HG03103 (cell line): ENCODE results near the gene TAF10.

ENCODE experiments used
- ATAC-seq: cut with Tn5 transposase; IDR thresholded peaks from one replicate; pipeline ENCODE4 v1.9.1; 2021; ENCODE audit warnings: low read depth; ENCODE audit not compliant: unreplicated experiment

The TAF10 gene

GRCh38 chr11:6610591-6610990 is 1.4 kb downstream of the TAF10 start:
- no peak for ATAC-seq

- ATAC-seq: no peak
Measured at GRCh38 chr11:6609502-6610015, 2.5 kb downstream of the TAF10 start.

GRCh38 chr11:6608726-6609501 is 3.1 kb downstream of the TAF10 start:
- ATAC-seq: no peak

- ATAC-seq: no peak
Measured at GRCh38 chr11:6608011-6608410, 4.0 kb downstream of the TAF10 start.

GRCh38 chr11:6607190-6607795 is 4.7 kb downstream of the TAF10 start:
- no peak for ATAC-seq

- ATAC-seq: peak; percentile 40
Measured at GRCh38 chr11:6606471-6607189, 5.4 kb downstream of the TAF10 start.

- ATAC-seq: no peak
Measured at GRCh38 chr11:6604790-6605189, 7.2 kb downstream of the TAF10 start.

GRCh38 chr11:6604081-6604626 is 7.9 kb downstream of the TAF10 start:
- ATAC-seq: peak; percentile 34

GRCh38 chr11:6603287-6604080 is 8.5 kb downstream of the TAF10 start, which contains the start of the genes ILK and RRP8:
Gene ILK, plus strand, starts transcription at chr11:6603774. Its CDS starts 498 bp downstream, at chr11:6604272.
Gene RRP8, minus strand, starts transcription at chr11:6603616. Its CDS starts 114 bp downstream, at chr11:6603502.
- peak; percentile 78 for ATAC-seq

GRCh38 chr11:6602096-6602940 is 9.7 kb downstream of the TAF10 start:
- no peak for ATAC-seq

GRCh38 chr11:6601041-6601461 is 11.0 kb downstream of the TAF10 start:
- no peak for ATAC-seq

- no peak for ATAC-seq
Measured at GRCh38 chr11:6599881-6600390, 12.1 kb downstream of the TAF10 start.

GRCh38 chr11:6599449-6599848 is 12.6 kb downstream of the TAF10 start:
- ATAC-seq: no peak

- ATAC-seq: no peak
Measured at GRCh38 chr11:6598555-6598954, 13.5 kb downstream of the TAF10 start.

- ATAC-seq: no peak
Measured at GRCh38 chr11:6596239-6596877, 15.7 kb downstream of the TAF10 start.

GRCh38 chr11:6594142-6594768 is 17.8 kb downstream of the TAF10 start:
- no peak for ATAC-seq

- no peak for ATAC-seq
Measured at GRCh38 chr11:6588018-6588417, 24.0 kb downstream of the TAF10 start.

- ATAC-seq: no peak
Measured at GRCh38 chr11:6587360-6587953, 24.6 kb downstream of the TAF10 start.
